ENCODE data around the gene GSTA4. TPM values are rescaled to one million over a fixed set of nuclear protein-coding genes. Genes with fewer than 3 reads are reported as not detected.
"Not testable (repeated sequence)": the region's sequence is repeated elsewhere in the genome, so short reads cannot be mapped to it uniquely, and the experiment has no call there.

GSTA4 gene
- total and polyA plus RNA-seq, 2 of the 13 experiments (the other 11 are each of a cell fraction or from before 2014, with no cell fraction given): 34.1 to 53.6 TPM

- no peak for TF ChIP-seq ZFYVE20 (CRISPR knock-in tag; IDR thresholded peaks at IDR 0.05; ENCODE audit: borderline replicate concordance, low read depth)
Observed at GRCh38 chr6:52953911-52954839, 40.9 kb downstream of the GSTA4 start (continued).

DNA sequence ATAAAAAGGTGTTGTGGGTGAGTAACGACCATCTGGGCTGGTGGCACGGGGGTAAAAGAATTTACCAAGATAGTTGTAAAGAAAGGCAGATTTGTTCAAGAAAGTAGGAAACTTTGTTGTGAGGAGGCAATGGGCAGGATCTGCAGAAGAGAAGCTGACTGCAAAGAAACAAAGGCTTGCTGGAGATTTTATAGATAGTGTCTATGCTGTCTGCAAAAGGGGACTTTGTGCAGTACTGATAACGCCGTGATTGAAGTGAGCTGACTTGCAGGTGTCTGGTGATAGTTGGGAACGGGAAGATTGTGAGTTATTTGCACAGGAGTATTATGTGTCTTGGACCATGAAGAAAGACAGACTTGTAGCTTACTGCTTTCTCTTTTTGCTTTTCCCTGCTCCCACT lies 48.8 kb downstream of the GSTA4 start:
- ATAC-seq: peak; percentile 38; the same call in 2 of the 3 replicates
- DNase-seq (ENCODE audit: low spot score): no peak
- no TSS peak for BruUV-seq (replicated peaks)
- FAIRE-seq: no peak
- H3K4me3 ChIP-seq (replicated peaks in 1 of 3; ENCODE audit: insufficient read depth in 1 of 3, low read depth in 2 of 3, low read length in 3 of 3): no peak overlapping the region
- H3K9me3 ChIP-seq (ENCODE audit: low read length): no peaks in the 10 kb centered on the region
- in situ Hi-C loops (cut with HindIII; ENCODE audit: extremely low pct_ligation_motif_present, low pct_unique_long_range_greater_than_20kb) (no loop called here), intact Hi-C loops (cut with micrococcal nuclease; ENCODE audit: unreplicated experiment) (no loop called here)
- no peak overlapping the region for H3K27ac ChIP-seq (ENCODE audit: extremely low read length, insufficient read depth, low read length)
- WGBS (ENCODE audit: low lambda C conversion rate): 2% methylated on average over 5 of the region's 5 CpGs
- no peak for TF ChIP-seq ZNF547 (CRISPR knock-in tag; IDR thresholded peaks at IDR 0.05)
- no peak for TF ChIP-seq YEATS2 (CRISPR knock-in tag; IDR thresholded peaks at IDR 0.05; ENCODE audit: borderline replicate concordance)
- TF ChIP-seq GFI1 (CRISPR knock-in tag; IDR thresholded peaks at IDR 0.05; ENCODE audit: borderline replicate concordance): 0 out of 2 replicates have a peak, but pooled peaks have one; percentile 38
- H3K36me3 ChIP-seq (replicated peaks in 1 of 2; ENCODE audit: control insufficient read depth in 1 of 2, insufficient read depth in 2 of 2, low read length in 2 of 2): no peaks in the 10 kb centered on the region
- peaks cover 12% of the 10 kb centered on the region; the same call in 1 of the 2 replicates for H3K4me1 ChIP-seq (ENCODE audit: insufficient read depth, low read length)
- no peak overlapping the region for H3K4me2 ChIP-seq (ENCODE audit: low read depth, low read length)
- H3K27me3 ChIP-seq (ENCODE audit: control insufficient read depth in 1 of 2, insufficient read depth in 2 of 2, low read length in 2 of 2): 0 out of 5 replicates have a peak, but pooled peaks cover 0 to 3% of the 10 kb centered on the region in 2 experiments
- no peaks in the 10 kb centered on the region for H3K79me2 ChIP-seq (ENCODE audit: insufficient read depth, low read length)
- ChIA-PET POLR2A (no interaction called here), CTCF (ENCODE audit: low intra/inter-chr PET ratio, low total read pairs) (no interaction called here)
- no peaks in the 10 kb centered on the region for H4K20me1 ChIP-seq (ENCODE audit: insufficient read depth, low read length)
- H3K9ac ChIP-seq (ENCODE audit: insufficient read depth, low read depth, low read length): no peak overlapping the region
- no peak overlapping the region for H2AFZ ChIP-seq (ENCODE audit: low read length)

GRCh38 chr6:52942821-52943220 lies 52.3 kb downstream of the GSTA4 start:
- H3K27ac ChIP-seq (ENCODE audit: extremely low read length, insufficient read depth, low read length); ATAC-seq; H3K36me3 ChIP-seq (replicated peaks in 1 of 2; ENCODE audit: control insufficient read depth in 1 of 2, insufficient read depth in 2 of 2, low read length in 2 of 2); BruUV-seq (replicated peaks); H3K79me2 ChIP-seq (ENCODE audit: insufficient read depth, low read length); H3K4me2 ChIP-seq (ENCODE audit: low read depth, low read length); H3K9me3 ChIP-seq (ENCODE audit: low read length); H3K9ac ChIP-seq (ENCODE audit: insufficient read depth, low read depth, low read length); FAIRE-seq; CTCF ChIA-PET (ENCODE audit: low intra/inter-chr PET ratio, low total read pairs); H3K27me3 ChIP-seq (ENCODE audit: control insufficient read depth in 1 of 2, insufficient read depth in 2 of 2, low read length in 2 of 2); H3K4me3 ChIP-seq (replicated peaks in 1 of 3; ENCODE audit: insufficient read depth in 1 of 3, low read depth in 2 of 3, low read length in 3 of 3); in situ Hi-C loops (cut with HindIII; ENCODE audit: extremely low pct_ligation_motif_present, low pct_unique_long_range_greater_than_20kb); intact Hi-C loops (cut with micrococcal nuclease; ENCODE audit: unreplicated experiment); H2AFZ ChIP-seq (ENCODE audit: low read length); H4K20me1 ChIP-seq (ENCODE audit: insufficient read depth, low read length); POLR2A ChIA-PET; DNase-seq (ENCODE audit: low spot score): not testable (repeated sequence)
- 84% methylated on average over 10 of the region's 10 CpGs for WGBS (ENCODE audit: low lambda C conversion rate)
- H3K4me1 ChIP-seq (ENCODE audit: insufficient read depth, low read length): peaks cover 12% of the 10 kb centered on the region; the same call in 1 of the 2 replicates
